ENCODE data around the gene ORC3. TPM values are rescaled to one million over a fixed set of nuclear protein-coding genes. Genes with fewer than 3 reads are reported as not detected.

Gene ORC3
- polyA plus RNA-seq, 4 donors: 9.5 to 31.6 (median 17.8) TPM

Other genes with a start within 250 kb of the ORC3 start
- gene C6orf163, start 245.3 kb upstream of the ORC3 start, polyA plus RNA-seq: 1 to 10 TPM in 2 of 4 donors, under 1 TPM in 1, not detected in 1; 0.52 to 2.5 (median 2.4) TPM
- gene CFAP206, start 182.2 kb upstream of the ORC3 start, polyA plus RNA-seq: under 1 TPM in 2 of 4 donors, not detected in 2; 0.03 to 0.06 TPM
- 10 to 100 TPM; 15.4 to 40.6 (median 17.7) TPM for gene SLC35A1, start 117.2 kb upstream of the ORC3 start, polyA plus RNA-seq
- gene RARS2, start 148 bp upstream of the ORC3 start, polyA plus RNA-seq: 100 to 1,000 TPM in 1 of 4 donors, 10 to 100 TPM in 3; 23.0 to 102 (median 25.9) TPM
- 10 to 100 TPM; 19.9 to 63.8 (median 24.2) TPM for gene AKIRIN2, start 112.1 kb downstream of the ORC3 start, polyA plus RNA-seq

Data from small intestine (tissue), 4 donors.